ENCODE results near the gene MAS1. TPM values are rescaled to one million over a fixed set of nuclear protein-coding genes. Genes with fewer than 3 reads are reported as not detected.

The MAS1 gene
- total and polyA plus RNA-seq, 2 donors (not counting 1 experiment from before 2014, with no cell fraction given), result not detected

DNA sequence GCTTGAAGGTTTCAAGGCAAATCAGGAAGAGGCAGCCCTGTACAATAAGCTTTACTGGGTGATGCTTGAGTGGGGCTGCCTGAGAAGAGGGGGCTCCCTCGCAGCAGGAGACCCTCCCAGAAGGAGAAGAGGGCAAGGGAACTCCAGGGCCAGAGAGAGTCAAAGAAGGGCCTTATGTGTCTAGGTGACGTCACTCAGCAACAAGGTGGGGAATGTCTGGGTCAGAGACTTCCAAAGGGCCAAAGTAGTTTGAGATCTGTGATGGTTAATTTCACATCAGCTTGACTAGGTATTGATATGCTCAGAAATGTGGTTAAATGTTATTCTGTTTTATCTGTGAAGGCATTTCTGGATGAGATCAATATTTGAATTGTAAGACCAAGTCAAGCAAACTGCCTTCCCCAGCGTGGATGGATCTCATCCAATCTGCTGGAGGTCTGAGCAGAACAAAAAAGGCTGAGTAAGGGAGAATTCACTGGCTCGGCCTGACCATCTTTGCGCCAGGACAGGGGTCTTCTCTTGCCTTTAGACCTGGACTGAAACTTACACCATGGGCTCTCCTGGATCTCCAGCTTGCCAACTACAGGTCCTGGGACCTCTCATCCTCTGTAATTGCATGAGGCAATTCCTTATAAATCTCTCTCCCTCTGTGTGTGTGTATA lies 35.9 kb downstream of the MAS1 start:
- POLR2A ChIA-PET, result no interaction called here
- H3K4me3 Mint-ChIP-seq, result no peak overlapping the region
- intact Hi-C loops (cut with micrococcal nuclease), result no loop called here

DNA sequence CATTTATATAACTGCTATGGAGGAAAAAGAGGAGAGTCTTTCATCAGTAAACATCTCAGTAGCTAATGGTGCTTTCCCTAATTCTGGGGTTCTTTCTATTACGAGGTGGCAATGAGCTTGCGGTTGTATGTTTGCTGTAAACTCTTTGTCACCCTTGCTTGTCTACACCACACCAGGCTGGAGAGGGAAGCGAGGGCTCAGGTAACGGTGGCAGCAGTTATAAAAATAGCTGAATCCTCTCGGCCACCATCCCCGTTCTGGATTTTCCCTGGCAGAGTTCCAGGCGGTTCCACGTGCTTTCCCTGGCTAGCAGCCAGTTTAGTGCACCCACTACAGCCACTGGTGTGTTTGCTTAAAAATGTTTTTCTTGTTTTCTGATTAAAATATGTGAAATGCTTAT lies 39.0 kb downstream of the MAS1 start:
- no peak overlapping the region for H3K27ac Mint-ChIP-seq
- Histone ChIP-seq H3K4me3 (ENCODE audit: control extremely low read depth in 1 of 5, extremely low read depth in 1 of 5, insufficient read depth in 1 of 5, low read depth in 2 of 5, low read length in 4 of 5) (no peak overlapping the region), H3K79me2 (ENCODE audit: control insufficient read depth, insufficient read depth, low read length) (no peaks in the 10 kb centered on the region), H3K27me3 (replicated peaks in 1 of 4; ENCODE audit: control extremely low read depth in 1 of 4, control insufficient read depth in 3 of 4, insufficient read depth in 4 of 4, low read length in 3 of 4) (peaks cover 0 to 4% (median 0%) of the 10 kb centered on the region in 4 experiments), H3K36me3 (replicated peaks in 1 of 2; ENCODE audit: control extremely low read depth in 1 of 2, control insufficient read depth in 1 of 2, extremely low read depth in 1 of 2, insufficient read depth in 2 of 2, low read length in 1 of 2) (no peaks in the 10 kb centered on the region), H3K27ac (ENCODE audit: low read length in 2 of 2) (no peak overlapping the region), H3K9ac (ENCODE audit: low read length) (no peak overlapping the region), H3K4me2 (replicated peaks; ENCODE audit: low read depth, low read length, poor library complexity, severe bottlenecking) (no peak overlapping the region), H4K20me1 (ENCODE audit: control insufficient read depth, insufficient read depth, low read length, poor library complexity, severe bottlenecking) (no peaks in the 10 kb centered on the region), H3K9me3 (ENCODE audit: control extremely low read depth in 1 of 3, control insufficient read depth in 2 of 3, insufficient read depth in 1 of 3, low read length in 2 of 3) (no peaks in the 10 kb centered on the region), H3K4me1 (ENCODE audit: control insufficient read depth in 2 of 2, insufficient read depth in 2 of 2, low read length in 2 of 2) (peaks cover 0 to 4% of the 10 kb centered on the region in 2 donors), H2AFZ (ENCODE audit: insufficient read depth, low read depth, low read length, poor library complexity, severe bottlenecking) (peak overlapping the region; percentile 35)
- ATAC-seq (ENCODE audit: low read depth) (no peak), DNase-seq (peak; percentile 14)
- intact Hi-C loops (cut with micrococcal nuclease), result no loop called here
- H3K27me3 Mint-ChIP-seq, result peaks cover 14% of the 10 kb centered on the region
- H3K4me3 Mint-ChIP-seq, result no peak overlapping the region
- TF ChIP-seq EZH2 (IDR thresholded peaks at IDR 0.05; ENCODE audit: borderline replicate concordance, insufficient read depth, low read depth, low read length, poor library complexity, severe bottlenecking), result no peak
- WGBS (ENCODE audit: insufficient coverage), result 26% methylated on average over 8 of the region's 8 CpGs
- peaks cover 11% of the 10 kb centered on the region for H3K4me1 Mint-ChIP-seq
- POLR2A ChIA-PET, result no interaction called here
- CTCF ChIA-PET, result no interaction called here
- H3K9me3 Mint-ChIP-seq (ENCODE audit: insufficient read depth), result no peaks in the 10 kb centered on the region

More for the DNA sequence above, 35.9 kb downstream of the MAS1 start:
- WGBS (ENCODE audit: insufficient coverage), result 95% methylated on average over 5 of the region's 5 CpGs
- CTCF ChIA-PET, result no interaction called here
- peaks cover 0 to 4% of the 10 kb centered on the region in 2 donors for H3K4me1 ChIP-seq (ENCODE audit: control insufficient read depth in 2 of 2, insufficient read depth in 2 of 2, low read length in 2 of 2)
- H3K9ac ChIP-seq (ENCODE audit: low read length), result no peak overlapping the region
- Mint-ChIP-seq H3K4me1 (peaks cover 11% of the 10 kb centered on the region), H3K27me3 (peaks cover 21% of the 10 kb centered on the region), H3K27ac (no peak overlapping the region), H3K9me3 (ENCODE audit: insufficient read depth) (peaks cover 2% of the 10 kb centered on the region)
- no peaks in the 10 kb centered on the region for H4K20me1 ChIP-seq (ENCODE audit: control insufficient read depth, insufficient read depth, low read length, poor library complexity, severe bottlenecking)
- no peaks in the 10 kb centered on the region for H3K36me3 ChIP-seq (replicated peaks in 1 of 2; ENCODE audit: control extremely low read depth in 1 of 2, control insufficient read depth in 1 of 2, extremely low read depth in 1 of 2, insufficient read depth in 2 of 2, low read length in 1 of 2)
- H3K4me2 ChIP-seq (replicated peaks; ENCODE audit: low read depth, low read length, poor library complexity, severe bottlenecking), result no peak overlapping the region
- no peak overlapping the region for H3K27ac ChIP-seq (ENCODE audit: low read length in 2 of 2)
- H3K79me2 ChIP-seq (ENCODE audit: control insufficient read depth, insufficient read depth, low read length), result no peaks in the 10 kb centered on the region
- no peaks in the 10 kb centered on the region for H3K27me3 ChIP-seq (replicated peaks in 1 of 4; ENCODE audit: control extremely low read depth in 1 of 4, control insufficient read depth in 3 of 4, insufficient read depth in 4 of 4, low read length in 3 of 4)
- peaks cover 0 to 6% (median 0%) of the 10 kb centered on the region in 3 donors for H3K9me3 ChIP-seq (ENCODE audit: control extremely low read depth in 1 of 3, control insufficient read depth in 2 of 3, insufficient read depth in 1 of 3, low read length in 2 of 3)
- ATAC-seq (ENCODE audit: low read depth) (no peak), DNase-seq (no peak)
- H2AFZ ChIP-seq (ENCODE audit: insufficient read depth, low read depth, low read length, poor library complexity, severe bottlenecking), result no peak overlapping the region
- H3K4me3 ChIP-seq (ENCODE audit: control extremely low read depth in 1 of 5, extremely low read depth in 1 of 5, insufficient read depth in 1 of 5, low read depth in 2 of 5, low read length in 4 of 5), result no peak overlapping the region
- TF ChIP-seq, protein P1, sequence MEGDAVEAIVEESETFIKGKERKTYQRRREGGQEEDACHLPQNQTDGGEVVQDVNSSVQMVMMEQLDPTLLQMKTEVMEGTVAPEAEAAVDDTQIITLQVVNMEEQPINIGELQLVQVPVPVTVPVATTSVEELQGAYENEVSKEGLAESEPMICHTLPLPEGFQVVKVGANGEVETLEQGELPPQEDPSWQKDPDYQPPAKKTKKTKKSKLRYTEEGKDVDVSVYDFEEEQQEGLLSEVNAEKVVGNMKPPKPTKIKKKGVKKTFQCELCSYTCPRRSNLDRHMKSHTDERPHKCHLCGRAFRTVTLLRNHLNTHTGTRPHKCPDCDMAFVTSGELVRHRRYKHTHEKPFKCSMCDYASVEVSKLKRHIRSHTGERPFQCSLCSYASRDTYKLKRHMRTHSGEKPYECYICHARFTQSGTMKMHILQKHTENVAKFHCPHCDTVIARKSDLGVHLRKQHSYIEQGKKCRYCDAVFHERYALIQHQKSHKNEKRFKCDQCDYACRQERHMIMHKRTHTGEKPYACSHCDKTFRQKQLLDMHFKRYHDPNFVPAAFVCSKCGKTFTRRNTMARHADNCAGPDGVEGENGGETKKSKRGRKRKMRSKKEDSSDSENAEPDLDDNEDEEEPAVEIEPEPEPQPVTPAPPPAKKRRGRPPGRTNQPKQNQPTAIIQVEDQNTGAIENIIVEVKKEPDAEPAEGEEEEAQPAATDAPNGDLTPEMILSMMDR (IDR thresholded peaks at IDR 0.05), result no peak
- no peak for TF ChIP-seq EZH2 (IDR thresholded peaks at IDR 0.05; ENCODE audit: borderline replicate concordance, insufficient read depth, low read depth, low read length, poor library complexity, severe bottlenecking)

Measured in B cell (primary cell).